HFF-Myc (cell line): Measurements from ENCODE around the gene ANGEL1.

Experiments used
- DNase-seq: peaks from one replicate; pipeline ENCODE4 v3.0.0-alpha.2; 2011; ENCODE audit warnings: low read depth; ENCODE audit errors: extremely low read depth
- H3K4me3 ChIP-seq: replicated peaks from 2 replicates; pipeline ENCODE4 v1.5.1; 2011; ENCODE audit warnings: low read depth, mild to moderate bottlenecking, control low read depth, low read length
- TF ChIP-seq, protein P1 (sequence below): IDR thresholded peaks from 2 replicates; pipeline ENCODE4 v1.5.1; 2012; ENCODE audit warnings: mild to moderate bottlenecking, low read depth, low read length, control low read depth; ENCODE audit errors: missing control alignments

Gene ANGEL1

DNA sequence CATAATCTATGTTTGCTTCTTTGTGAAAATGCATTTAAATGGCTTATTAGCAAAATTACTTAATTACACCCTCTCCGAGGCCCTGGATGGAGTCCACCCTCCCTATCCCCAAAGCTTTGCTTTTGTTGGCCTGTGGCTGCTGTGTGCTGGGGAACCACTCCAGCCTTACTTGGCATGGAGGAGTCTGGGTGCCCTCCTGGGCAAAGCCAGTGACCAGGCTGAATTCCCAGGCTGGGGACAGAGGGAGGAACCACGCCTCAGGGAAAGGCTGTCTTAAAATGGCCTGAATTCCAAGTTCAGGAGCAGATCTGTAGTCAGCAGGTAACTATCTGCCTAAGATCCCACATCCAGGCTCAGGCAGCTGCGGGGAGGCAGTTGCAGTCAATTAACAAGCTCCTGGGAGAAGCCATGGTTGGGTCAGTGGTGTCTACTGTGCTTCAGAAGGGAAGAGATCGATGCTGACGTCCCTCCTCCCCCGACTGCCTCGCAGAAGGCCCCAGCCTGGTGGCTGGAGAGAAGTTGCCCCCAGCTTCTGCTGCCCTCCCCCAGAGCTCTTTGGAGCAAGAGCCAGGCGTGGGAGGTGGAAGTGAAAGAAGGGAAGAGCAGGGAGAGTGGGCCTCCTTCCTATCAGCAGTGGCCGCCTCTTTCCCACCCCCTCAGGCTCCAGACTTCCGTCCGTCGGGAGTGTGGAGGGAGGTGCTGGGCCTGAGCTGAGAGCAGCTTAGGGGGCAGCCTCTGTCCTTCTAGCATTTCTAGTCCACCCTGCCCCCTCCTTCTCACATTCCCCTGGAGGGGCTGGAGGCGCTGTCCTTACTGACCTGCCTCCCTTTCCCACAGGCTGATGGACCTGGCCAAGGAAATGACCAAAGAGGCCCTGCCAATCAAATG, 40.1 kb downstream of the ANGEL1 start:
- no peak overlapping the region for H3K4me3 ChIP-seq
- TF ChIP-seq, protein P1, sequence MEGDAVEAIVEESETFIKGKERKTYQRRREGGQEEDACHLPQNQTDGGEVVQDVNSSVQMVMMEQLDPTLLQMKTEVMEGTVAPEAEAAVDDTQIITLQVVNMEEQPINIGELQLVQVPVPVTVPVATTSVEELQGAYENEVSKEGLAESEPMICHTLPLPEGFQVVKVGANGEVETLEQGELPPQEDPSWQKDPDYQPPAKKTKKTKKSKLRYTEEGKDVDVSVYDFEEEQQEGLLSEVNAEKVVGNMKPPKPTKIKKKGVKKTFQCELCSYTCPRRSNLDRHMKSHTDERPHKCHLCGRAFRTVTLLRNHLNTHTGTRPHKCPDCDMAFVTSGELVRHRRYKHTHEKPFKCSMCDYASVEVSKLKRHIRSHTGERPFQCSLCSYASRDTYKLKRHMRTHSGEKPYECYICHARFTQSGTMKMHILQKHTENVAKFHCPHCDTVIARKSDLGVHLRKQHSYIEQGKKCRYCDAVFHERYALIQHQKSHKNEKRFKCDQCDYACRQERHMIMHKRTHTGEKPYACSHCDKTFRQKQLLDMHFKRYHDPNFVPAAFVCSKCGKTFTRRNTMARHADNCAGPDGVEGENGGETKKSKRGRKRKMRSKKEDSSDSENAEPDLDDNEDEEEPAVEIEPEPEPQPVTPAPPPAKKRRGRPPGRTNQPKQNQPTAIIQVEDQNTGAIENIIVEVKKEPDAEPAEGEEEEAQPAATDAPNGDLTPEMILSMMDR = no peak
- no peak for DNase-seq

DNA sequence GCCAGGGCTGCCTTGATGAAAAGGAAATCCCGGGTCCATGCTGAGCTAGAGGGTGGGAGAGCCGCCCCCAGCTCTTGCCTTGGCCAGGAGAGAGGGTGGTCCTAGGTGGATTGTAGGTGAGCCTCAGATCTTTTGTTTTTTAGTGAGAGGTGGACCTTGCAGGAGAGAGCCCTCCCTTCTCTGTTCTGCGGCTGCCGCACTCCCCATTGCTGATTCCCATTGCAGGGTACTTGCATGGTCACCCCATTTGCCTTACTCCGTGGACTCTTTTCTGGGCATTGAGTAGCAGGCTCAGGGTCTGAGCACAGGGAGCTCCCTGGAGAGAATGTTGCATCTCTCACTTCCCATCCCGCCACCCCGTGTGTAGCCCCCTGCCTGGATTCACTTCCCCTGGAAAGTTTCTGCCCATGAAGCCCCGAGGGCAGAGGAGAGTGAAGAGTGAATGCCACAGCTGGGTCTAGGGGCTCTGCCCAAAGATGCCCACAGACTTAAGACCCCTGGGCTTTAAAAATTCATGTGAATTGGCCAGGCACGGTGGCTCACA, 41.2 kb downstream of the ANGEL1 start:
- no peak for DNase-seq
- TF ChIP-seq, protein P1 = no peak
- no peak overlapping the region for H3K4me3 ChIP-seq

DNA sequence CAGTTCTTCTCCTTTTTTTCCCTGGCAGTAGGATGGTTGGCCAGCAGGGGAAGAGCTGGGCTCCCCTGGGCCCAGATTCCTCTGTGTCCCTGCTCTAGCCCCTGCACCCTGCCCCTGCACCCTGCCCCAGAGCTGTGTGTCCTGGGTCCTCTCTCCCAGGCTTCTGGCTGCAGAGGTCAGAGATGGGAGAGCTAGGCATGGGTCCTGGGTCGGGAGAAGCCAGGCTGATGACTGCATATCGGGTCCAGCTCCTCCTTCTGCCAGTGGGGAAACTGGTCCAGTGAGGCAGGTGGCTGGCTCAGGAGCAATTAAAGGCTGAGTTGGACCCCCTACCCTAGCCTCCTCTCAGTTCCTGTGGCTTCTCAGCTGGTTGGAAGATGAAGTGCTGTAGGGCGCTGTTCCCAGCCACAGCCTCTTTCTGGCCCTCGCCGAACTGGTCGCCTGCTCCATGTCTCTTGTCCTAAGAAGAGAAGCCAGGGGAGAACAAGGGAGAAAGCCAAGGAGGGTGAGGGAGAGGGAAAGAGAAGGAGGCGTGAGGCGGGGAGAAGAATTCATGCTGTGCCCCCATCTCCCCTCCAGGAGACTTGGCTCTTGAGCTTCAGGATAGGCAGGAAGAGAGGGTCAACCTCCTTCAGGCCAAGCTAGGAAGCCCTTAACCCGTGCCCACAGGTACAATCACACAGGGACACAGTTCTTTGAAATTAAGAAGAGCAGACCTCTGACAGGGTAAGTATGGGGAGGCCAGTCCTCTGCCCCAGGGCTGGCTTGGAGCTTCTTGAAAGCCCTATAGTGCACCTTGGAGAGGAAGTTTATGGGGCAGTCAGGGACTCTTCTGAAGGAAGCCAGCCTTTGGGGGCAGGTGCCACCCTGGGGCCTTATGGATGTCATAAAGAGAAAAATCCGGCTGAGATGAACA, 41.9 kb downstream of the ANGEL1 start:
- TF ChIP-seq, protein P1 = no peak
- no peak overlapping the region for H3K4me3 ChIP-seq
- no peak for DNase-seq

DNA sequence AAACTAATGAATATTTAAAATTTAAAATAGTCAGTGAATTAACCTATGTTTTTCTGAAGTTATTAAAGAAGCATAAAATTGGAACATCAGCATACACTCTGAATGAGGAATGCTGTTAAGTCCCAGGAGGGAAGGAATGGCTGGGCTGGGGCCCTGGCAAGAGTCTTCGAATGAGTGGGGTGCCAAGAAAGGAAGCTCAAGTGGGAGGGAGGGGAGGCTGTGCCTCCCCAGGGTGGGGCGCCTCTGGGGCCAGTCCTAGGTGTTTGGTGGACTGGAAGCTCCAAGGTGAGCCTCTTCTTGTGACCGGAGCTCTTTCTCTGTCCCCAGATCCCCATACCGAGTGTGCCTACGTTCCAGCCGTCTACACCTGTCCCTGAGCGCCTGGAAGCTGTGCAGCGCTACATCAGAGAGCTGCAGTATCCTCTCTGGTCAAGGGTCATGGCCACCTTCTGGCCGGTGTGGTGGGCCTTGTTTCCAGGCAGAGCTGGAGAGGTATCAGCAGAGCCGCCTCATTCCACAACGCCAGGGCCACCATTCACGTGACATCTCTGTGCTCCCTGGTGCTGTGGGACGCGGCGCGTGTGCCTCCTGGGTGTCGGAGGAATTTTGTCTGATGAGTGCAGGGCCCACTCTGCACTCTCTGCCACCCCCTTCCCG, 42.9 kb downstream of the ANGEL1 start:
- DNase-seq = no peak
- no peak overlapping the region for H3K4me3 ChIP-seq
- TF ChIP-seq, protein P1 = no peak

DNA sequence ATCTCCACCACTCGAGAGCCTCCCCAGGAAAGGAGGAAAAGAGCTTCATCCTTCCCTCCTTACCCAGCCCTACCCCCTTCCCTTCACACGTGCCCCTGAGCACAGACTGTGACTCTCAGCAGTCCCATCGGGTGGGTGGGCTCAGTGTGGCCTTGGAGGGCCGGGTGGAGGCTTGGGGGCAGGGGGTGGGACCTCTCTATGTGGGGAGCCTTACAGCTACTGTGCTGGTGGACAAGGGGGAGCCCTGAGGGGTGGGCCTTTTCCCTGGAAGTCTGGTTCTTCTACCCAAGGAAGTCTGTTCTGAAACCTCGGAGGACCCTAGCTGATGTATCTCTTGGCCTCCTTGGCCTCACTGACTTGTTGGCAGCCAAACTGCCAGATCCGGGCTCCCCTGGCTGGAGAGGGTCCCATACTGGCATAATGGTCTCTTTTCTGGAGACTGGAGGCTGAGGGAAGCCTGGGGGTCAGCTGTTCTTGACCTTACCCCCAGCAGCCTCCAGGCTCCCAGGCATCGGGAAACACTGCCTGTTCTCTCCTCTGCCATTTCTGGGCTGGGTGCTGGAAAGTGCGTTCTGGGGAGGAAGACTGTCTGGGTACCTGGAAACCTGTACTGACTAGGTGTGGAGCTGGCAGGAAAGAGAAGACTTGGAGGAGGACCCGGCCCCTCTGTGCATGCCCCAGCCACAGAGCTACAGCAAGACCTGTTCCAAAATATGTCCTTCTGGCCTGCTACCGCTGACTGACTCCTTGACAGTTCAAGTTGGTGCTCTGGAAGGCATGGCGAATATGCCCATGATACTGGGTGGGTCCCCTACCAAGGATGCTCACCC, 43.8 kb downstream of the ANGEL1 start:
- TF ChIP-seq, protein P1 = no peak
- no peak for DNase-seq
- no peak overlapping the region for H3K4me3 ChIP-seq
